HEK293 (cell line): ENCODE results near the gene LNP1.

ENCODE experiments used
- MZF1 ChIP-seq: fragments of 450-650 bp; formaldehyde crosslinking; IDR thresholded peaks from 2 replicates; pipeline ENCODE4 v1.5.1; 2017; ENCODE audit warnings: missing biosample characterization, missing genetic modification characterization, borderline replicate concordance
- SP2 ChIP-seq: fragments of 450-650 bp; formaldehyde crosslinking; IDR thresholded peaks from 2 replicates; pipeline ENCODE4 v1.5.1; 2016; ENCODE audit warnings: missing biosample characterization, missing genetic modification characterization
- ZBTB1 ChIP-seq: fragments of 450-650 bp; formaldehyde crosslinking; IDR thresholded peaks from 2 replicates; pipeline ENCODE4 v1.5.1; 2016; ENCODE audit warnings: missing biosample characterization, missing genetic modification characterization
- ZBTB17 ChIP-seq: fragments of 450-650 bp; formaldehyde crosslinking; IDR thresholded peaks from 2 replicates; pipeline ENCODE4 v1.5.1; 2016; ENCODE audit warnings: missing biosample characterization, missing genetic modification characterization
- ZNF140 ChIP-seq: fragments of 450-650 bp; formaldehyde crosslinking; IDR thresholded peaks from 2 replicates; pipeline ENCODE4 v1.5.1; 2016; ENCODE audit warnings: missing biosample characterization, missing genetic modification characterization
- ZNF391 ChIP-seq: fragments of 450-650 bp; formaldehyde crosslinking; IDR thresholded peaks from 2 replicates; pipeline ENCODE4 v1.5.1; 2016; ENCODE audit warnings: low read depth, missing biosample characterization, missing genetic modification characterization, borderline replicate concordance
- ZNF530 ChIP-seq: fragments of 450-650 bp; formaldehyde crosslinking; IDR thresholded peaks from 2 replicates; pipeline ENCODE4 v1.5.1; 2016; ENCODE audit warnings: low read depth, missing biosample characterization, missing genetic modification characterization
- ZNF629 ChIP-seq: fragments of 450-650 bp; formaldehyde crosslinking; IDR thresholded peaks from 2 replicates; pipeline ENCODE4 v1.5.1; 2017; ENCODE audit warnings: missing biosample characterization, missing genetic modification characterization
- ZNF76 ChIP-seq: fragments of 450-650 bp; formaldehyde crosslinking; IDR thresholded peaks from 2 replicates; pipeline ENCODE4; 2016; ENCODE audit warnings: low read depth, missing biosample characterization, missing genetic modification characterization, borderline replicate concordance
- ZNF777 ChIP-seq: fragments of 450-650 bp; formaldehyde crosslinking; IDR thresholded peaks from 2 replicates; pipeline ENCODE4 v1.5.1; 2017; ENCODE audit warnings: missing biosample characterization, missing genetic modification characterization, borderline replicate concordance
- ZXDB ChIP-seq: fragments of 450-650 bp; formaldehyde crosslinking; IDR thresholded peaks from 2 replicates; pipeline ENCODE4 v1.5.1; 2016; ENCODE audit warnings: missing biosample characterization, missing genetic modification characterization
- TF ChIP-seq, protein P1 (sequence below): fragments of 450-650 bp; formaldehyde crosslinking; IDR thresholded peaks from 2 replicates; pipeline ENCODE4 v1.5.1; 2016; ENCODE audit warnings: missing biosample characterization, missing genetic modification characterization
- TF ChIP-seq, protein P2 (sequence below): fragments of 450-650 bp; formaldehyde crosslinking; IDR thresholded peaks from 2 replicates; pipeline ENCODE4 v1.5.1; 2016; ENCODE audit warnings: missing biosample characterization, missing genetic modification characterization

GRCh38 chr3:100419406-100419805 is 18.1 kb downstream of the LNP1 start:
- TF ChIP-seq ZBTB17 (tag by site-specific recombination) (no peak), ZNF76 (tag by site-specific recombination) (no peak), MZF1 (tag by site-specific recombination) (no peak), ZXDB (tag by site-specific recombination) (no peak), ZNF629 (tag by site-specific recombination) (no peak), SP2 (tag by site-specific recombination) (no peak), ZNF140 (tag by site-specific recombination) (no peak), ZNF777 (tag by site-specific recombination) (no peak), ZNF391 (tag by site-specific recombination) (no peak), ZNF530 (tag by site-specific recombination) (no peak), ZBTB1 (tag by site-specific recombination) (no peak)
- TF ChIP-seq, protein P1, sequence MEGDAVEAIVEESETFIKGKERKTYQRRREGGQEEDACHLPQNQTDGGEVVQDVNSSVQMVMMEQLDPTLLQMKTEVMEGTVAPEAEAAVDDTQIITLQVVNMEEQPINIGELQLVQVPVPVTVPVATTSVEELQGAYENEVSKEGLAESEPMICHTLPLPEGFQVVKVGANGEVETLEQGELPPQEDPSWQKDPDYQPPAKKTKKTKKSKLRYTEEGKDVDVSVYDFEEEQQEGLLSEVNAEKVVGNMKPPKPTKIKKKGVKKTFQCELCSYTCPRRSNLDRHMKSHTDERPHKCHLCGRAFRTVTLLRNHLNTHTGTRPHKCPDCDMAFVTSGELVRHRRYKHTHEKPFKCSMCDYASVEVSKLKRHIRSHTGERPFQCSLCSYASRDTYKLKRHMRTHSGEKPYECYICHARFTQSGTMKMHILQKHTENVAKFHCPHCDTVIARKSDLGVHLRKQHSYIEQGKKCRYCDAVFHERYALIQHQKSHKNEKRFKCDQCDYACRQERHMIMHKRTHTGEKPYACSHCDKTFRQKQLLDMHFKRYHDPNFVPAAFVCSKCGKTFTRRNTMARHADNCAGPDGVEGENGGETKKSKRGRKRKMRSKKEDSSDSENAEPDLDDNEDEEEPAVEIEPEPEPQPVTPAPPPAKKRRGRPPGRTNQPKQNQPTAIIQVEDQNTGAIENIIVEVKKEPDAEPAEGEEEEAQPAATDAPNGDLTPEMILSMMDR (tag by site-specific recombination), result no peak
- TF ChIP-seq, protein P2, sequence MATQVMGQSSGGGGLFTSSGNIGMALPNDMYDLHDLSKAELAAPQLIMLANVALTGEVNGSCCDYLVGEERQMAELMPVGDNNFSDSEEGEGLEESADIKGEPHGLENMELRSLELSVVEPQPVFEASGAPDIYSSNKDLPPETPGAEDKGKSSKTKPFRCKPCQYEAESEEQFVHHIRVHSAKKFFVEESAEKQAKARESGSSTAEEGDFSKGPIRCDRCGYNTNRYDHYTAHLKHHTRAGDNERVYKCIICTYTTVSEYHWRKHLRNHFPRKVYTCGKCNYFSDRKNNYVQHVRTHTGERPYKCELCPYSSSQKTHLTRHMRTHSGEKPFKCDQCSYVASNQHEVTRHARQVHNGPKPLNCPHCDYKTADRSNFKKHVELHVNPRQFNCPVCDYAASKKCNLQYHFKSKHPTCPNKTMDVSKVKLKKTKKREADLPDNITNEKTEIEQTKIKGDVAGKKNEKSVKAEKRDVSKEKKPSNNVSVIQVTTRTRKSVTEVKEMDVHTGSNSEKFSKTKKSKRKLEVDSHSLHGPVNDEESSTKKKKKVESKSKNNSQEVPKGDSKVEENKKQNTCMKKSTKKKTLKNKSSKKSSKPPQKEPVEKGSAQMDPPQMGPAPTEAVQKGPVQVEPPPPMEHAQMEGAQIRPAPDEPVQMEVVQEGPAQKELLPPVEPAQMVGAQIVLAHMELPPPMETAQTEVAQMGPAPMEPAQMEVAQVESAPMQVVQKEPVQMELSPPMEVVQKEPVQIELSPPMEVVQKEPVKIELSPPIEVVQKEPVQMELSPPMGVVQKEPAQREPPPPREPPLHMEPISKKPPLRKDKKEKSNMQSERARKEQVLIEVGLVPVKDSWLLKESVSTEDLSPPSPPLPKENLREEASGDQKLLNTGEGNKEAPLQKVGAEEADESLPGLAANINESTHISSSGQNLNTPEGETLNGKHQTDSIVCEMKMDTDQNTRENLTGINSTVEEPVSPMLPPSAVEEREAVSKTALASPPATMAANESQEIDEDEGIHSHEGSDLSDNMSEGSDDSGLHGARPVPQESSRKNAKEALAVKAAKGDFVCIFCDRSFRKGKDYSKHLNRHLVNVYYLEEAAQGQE (tag by site-specific recombination), result no peak
